Brain microvascular endothelial cell (primary cell): Measurements from ENCODE around the gene GNG8.

Source experiments
- DNase-seq: peaks from one replicate; pipeline ENCODE4 v3.0.0-alpha.2; 2020
- H3K27ac ChIP-seq: fragments of 250-450 bp; sonication (Bioruptor Pico); 2 replicates; pipeline ENCODE4 v1.5.1; 2020; ENCODE audit warnings: mild to moderate bottlenecking, moderate library complexity
- H3K27me3 ChIP-seq: fragments of 250-450 bp; sonication (Bioruptor Pico); replicated peaks from 2 replicates; pipeline ENCODE4 v1.5.1; 2020; ENCODE audit warnings: mild to moderate bottlenecking
- H3K36me3 ChIP-seq: fragments of 250-450 bp; sonication (Bioruptor Pico); replicated peaks from 2 replicates; pipeline ENCODE4 v1.5.1; 2020; ENCODE audit warnings: mild to moderate bottlenecking
- H3K4me3 ChIP-seq: 2 replicates; pipeline ENCODE4 v1.5.1; 2011; ENCODE audit warnings: low read depth, mild to moderate bottlenecking, control low read depth, low read length, moderate library complexity
- CTCF ChIP-seq: IDR thresholded peaks from 2 replicates; pipeline ENCODE4 v1.5.1; 2011; ENCODE audit warnings: low read depth, mild to moderate bottlenecking, moderate library complexity, low read length, control low read depth, inconsistent platforms; ENCODE audit errors: missing control alignments
- in situ Hi-C: cut with HindIII; loops from 2 replicates; pipeline ENCODE4 v1.10.0; 2017; ENCODE audit warnings: low sequenced_read_pairs, low pct_ligation_motif_present

Gene GNG8

DNA sequence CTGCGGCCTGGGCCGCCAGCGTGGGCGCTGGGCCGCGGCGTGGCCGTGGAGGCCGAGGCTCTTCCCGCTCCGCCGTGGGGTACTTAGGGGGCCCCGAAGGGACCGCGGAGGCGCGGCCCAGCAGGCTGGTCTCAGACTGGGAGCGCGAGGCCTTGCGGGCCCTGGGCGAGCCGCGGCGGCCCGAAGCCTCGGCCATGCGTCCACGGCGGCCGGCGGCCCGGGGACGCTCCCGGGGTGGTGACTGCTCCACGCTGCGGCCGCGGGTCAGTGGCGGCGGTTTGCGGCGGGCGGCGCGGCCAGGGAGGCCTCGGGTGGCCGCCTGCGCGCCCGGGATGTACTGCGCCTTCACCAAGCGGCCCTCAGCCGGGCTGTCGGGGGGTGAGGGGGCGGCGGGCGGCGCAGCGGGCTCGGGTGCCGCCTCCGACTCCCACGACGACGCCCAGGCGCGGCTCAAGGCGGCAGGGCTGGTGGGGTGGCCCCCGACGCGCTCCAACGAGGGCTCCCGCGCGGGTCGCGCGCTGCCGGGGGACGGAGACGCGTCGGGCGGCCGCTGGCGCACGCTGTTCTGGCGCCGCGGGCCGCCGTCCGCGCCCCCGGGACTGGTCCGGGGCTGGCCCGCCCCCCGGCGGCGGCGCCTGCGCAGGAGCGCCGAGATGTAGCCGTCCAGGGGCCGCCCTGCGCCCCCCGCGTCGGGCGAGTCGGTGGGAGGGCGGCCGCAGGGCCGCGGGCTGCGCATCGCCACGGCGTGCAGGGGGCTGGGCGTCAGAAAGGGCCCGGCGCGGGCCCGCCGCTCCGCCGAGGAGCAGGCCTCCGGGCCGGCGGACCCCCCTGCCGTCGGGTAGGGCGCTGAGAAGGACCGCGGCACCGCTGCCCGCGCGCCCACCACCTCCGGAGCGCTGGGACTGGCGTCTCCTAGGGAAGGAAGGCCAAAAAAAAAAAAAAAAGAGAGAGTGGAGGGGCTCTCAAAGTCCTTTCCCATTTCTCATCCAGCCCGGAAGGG is 13.3 kb upstream of the GNG8 start:
- Histone ChIP-seq H3K27ac (no peak overlapping the region), H3K36me3 (no peaks in the 10 kb centered on the region), H3K4me3 (no peak overlapping the region), H3K27me3 (no peaks in the 10 kb centered on the region)
- in situ Hi-C loops: no loop called here
- no peak for TF ChIP-seq CTCF
- DNase-seq: no peak

DNA sequence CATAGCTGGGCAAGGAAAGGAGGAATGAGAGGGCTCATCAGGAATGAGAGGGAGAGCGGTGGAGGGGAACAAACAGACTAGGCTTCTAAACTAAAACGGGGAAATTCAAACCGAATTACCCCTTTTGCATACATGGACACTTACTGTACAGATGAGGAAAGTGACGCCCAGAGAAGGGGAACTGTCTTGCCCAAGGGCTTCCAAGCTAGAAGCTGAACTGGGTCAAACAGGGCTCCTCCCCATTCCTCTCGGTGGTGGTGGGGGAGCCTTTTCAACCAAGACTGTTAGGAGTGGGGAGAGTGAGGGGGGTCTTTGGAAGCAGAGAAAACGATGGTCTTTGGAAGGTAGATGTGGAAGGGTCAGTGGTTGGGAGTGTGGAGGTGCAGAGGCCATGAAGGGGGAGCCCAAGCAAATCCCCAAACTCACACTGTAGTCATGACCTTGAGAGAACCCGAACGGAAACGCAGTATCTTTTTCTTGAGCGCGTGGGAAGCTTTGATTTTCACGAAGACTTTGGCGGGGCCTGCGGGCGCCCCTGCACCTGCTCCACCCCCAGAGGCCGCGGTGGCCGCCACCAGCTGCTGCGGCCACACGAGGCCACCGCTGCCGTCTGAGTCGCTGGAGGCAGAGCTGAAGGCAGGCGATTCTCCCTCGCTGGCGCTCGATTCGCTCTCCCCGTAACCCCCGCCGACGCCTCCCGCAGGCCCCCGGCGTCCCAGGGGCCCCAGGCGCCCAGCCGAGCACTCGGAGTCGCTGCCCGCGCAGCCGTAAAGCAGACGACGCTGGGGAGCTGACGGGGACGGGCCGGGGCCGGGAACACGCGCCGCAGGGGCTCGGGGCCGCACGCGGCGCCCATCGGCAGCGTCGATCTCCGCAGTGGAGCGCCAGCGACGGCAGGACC is 12.3 kb upstream of the GNG8 start:
- in situ Hi-C loops: no loop called here
- no peaks in the 10 kb centered on the region for H3K36me3 ChIP-seq
- H3K27me3 ChIP-seq: no peaks in the 10 kb centered on the region
- no peak overlapping the region for H3K27ac ChIP-seq
- no peak for TF ChIP-seq CTCF
- no peak overlapping the region for H3K4me3 ChIP-seq
- no peak for DNase-seq

- in situ Hi-C loops: no loop called here
- Histone ChIP-seq H3K27ac (no peak overlapping the region), H3K27me3 (no peaks in the 10 kb centered on the region)
These were observed 10.4 kb upstream of the GNG8 start for GRCh38 chr19:46646402-46646801.

DNA sequence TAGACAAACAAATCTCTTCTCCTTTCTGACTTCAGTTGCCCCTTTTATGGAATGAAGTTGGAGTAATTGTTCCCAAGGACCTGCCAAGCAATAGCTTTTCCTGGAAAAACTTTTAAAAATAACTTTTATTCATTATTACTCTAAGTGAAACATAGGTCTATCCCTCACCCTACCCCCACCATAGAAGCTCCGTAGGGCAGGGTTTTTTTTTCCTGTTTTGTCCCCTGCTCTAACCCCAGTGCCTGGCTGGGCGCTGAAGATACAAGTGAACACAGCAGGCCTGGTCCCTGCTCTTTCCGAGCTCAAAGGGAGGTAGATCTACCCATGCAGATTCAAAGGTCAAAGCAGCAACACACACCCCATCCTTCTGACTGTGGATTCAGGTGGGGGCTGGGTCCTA is 8.7 kb upstream of the GNG8 start:
- TF ChIP-seq CTCF: no peak
- no peak overlapping the region for H3K27ac ChIP-seq
- no peak for DNase-seq
- no peaks in the 10 kb centered on the region for H3K27me3 ChIP-seq
- no peak overlapping the region for H3K4me3 ChIP-seq
- in situ Hi-C loops: no loop called here
- H3K36me3 ChIP-seq: no peaks in the 10 kb centered on the region

More at GRCh38 chr19:46646402-46646801, 10.4 kb upstream of the GNG8 start:
- Histone ChIP-seq H3K36me3 (no peaks in the 10 kb centered on the region), H3K4me3 (no peak overlapping the region)
- no peak for DNase-seq
- no peak for TF ChIP-seq CTCF

- Histone ChIP-seq H3K27me3 (peaks cover 2% of the 10 kb centered on the region), H3K27ac (no peak overlapping the region), H3K4me3 (no peak overlapping the region), H3K36me3 (no peaks in the 10 kb centered on the region)
- in situ Hi-C loops: no loop called here
- no peak for DNase-seq
- TF ChIP-seq CTCF: no peak
These were observed 4.7 kb upstream of the GNG8 start for GRCh38 chr19:46640656-46641055.
